HepG2 (cell line): Measurements from ENCODE around the gene GINS3. TPM values are rescaled to one million over a fixed set of nuclear protein-coding genes. Genes with fewer than 3 reads are reported as not detected.

Source experiments
- ATAC-seq: fragments of 200-7000 bp; cut with Tn5 transposase; 3 replicates; pipeline ENCODE4 v1.9.1; 2020; ENCODE audit warnings: mild to moderate bottlenecking, moderate library complexity
- BruUV-seq: library from RNA; stranded (reverse); fragments of 400-500 nt; replicated peaks from 2 replicates; lab custom pipeline; 2021; lab: Mats Ljungman, UMichigan
- CTCF ChIA-PET: fragments of 300-600 bp; formaldehyde crosslinking; extraction: SDS; loops from one replicate; lab custom pipeline; 2021; ENCODE audit warnings: low total read pairs, inconsistent platforms, low intra/inter-chr PET ratio; lab: Yijun Ruan, JAX
- POLR2A ChIA-PET: fragments of 350-600 bp; sonication (Branson Sonifier 250); formaldehyde crosslinking; loops from one replicate; lab custom pipeline; 2020; ENCODE audit warnings: antibody characterized with exemption, inconsistent platforms; lab: Yijun Ruan, JAX
- DNase-seq: peaks from one replicate; pipeline ENCODE4 v3.0.0-alpha.2; 2015; ENCODE audit warnings: low spot score
- FAIRE-seq: peaks from 3 replicates; lab custom pipeline; 2011; peaks lifted over from hg19 to GRCh38; lab: Jason Lieb, UNC
- H2AFZ ChIP-seq: one replicate; pipeline ENCODE4 v1.6.1; 2011; ENCODE audit warnings: low read length, inconsistent platforms
- H3K27ac ChIP-seq: fragments of 300-600 bp; 3 replicates; pipeline ENCODE4 v1.8.0; 2011; ENCODE audit warnings: mixed run types, mild to moderate bottlenecking, mixed read lengths, low read length, inconsistent platforms; ENCODE audit not compliant: insufficient read depth; ENCODE audit errors: extremely low read length
- H3K27me3 ChIP-seq, 2 experiments: fragments of 200-600 bp in 1 of 2; 2 replicates in 1 of 2; 3 replicates in 1 of 2; pipeline versions ENCODE4 v1.6.0 to v1.8.0; 2011; ENCODE audit warnings: low read length in 2 of 2, mild to moderate bottlenecking in 2 of 2, moderate library complexity in 2 of 2, inconsistent platforms in 1 of 2; ENCODE audit not compliant: insufficient read depth in 2 of 2, control insufficient read depth in 1 of 2
- H3K36me3 ChIP-seq, 2 experiments: fragments of 200-600 bp in 1 of 2; replicated peaks in 1 of 2; 2 replicates in 1 of 2; 3 replicates in 1 of 2; pipeline versions ENCODE4 v1.5.1 to v1.8.0; 2011; ENCODE audit warnings: low read length in 2 of 2, inconsistent platforms in 1 of 2; ENCODE audit not compliant: insufficient read depth in 2 of 2, control insufficient read depth in 1 of 2
- H3K4me1 ChIP-seq: 2 replicates; pipeline ENCODE4 v1.5.1; 2012; ENCODE audit warnings: low read length, inconsistent platforms; ENCODE audit not compliant: insufficient read depth
- H3K4me2 ChIP-seq: 2 replicates; pipeline ENCODE4 v1.6.0; 2011; ENCODE audit warnings: low read depth, low read length, inconsistent platforms
- H3K4me3 ChIP-seq, 3 experiments: fragments of 200-600 bp in 1 of 3; sonication (generic), shearing (Covaris generic) in 1 of 3; replicated peaks in 1 of 3; 2 replicates each; pipeline ENCODE4 v1.5.1; 2011 to 2016; ENCODE audit warnings: low read length in 3 of 3, inconsistent platforms in 2 of 3, low read depth in 2 of 3, mild to moderate bottlenecking in 2 of 3, control low read depth in 1 of 3, mixed read lengths in 1 of 3; ENCODE audit not compliant: insufficient read depth in 1 of 3
- H3K79me2 ChIP-seq: one replicate; pipeline ENCODE4 v1.6.1; 2011; ENCODE audit warnings: low read length, inconsistent platforms; ENCODE audit not compliant: insufficient read depth
- H3K9ac ChIP-seq: 2 replicates; pipeline ENCODE4 v1.6.0; 2011; ENCODE audit warnings: mild to moderate bottlenecking, low read depth, low read length, inconsistent platforms; ENCODE audit not compliant: insufficient read depth
- H3K9me3 ChIP-seq: 2 replicates; pipeline ENCODE4 v1.5.1; 2012; ENCODE audit warnings: mild to moderate bottlenecking, low read length
- H4K20me1 ChIP-seq: 2 replicates; pipeline ENCODE4 v1.6.0; 2011; ENCODE audit warnings: inconsistent platforms, mild to moderate bottlenecking, low read length, moderate library complexity; ENCODE audit not compliant: insufficient read depth
- ATF7 ChIP-seq, 2 experiments: fragments of 450-650 bp in 1 of 2; sonication (generic) in 1 of 2; formaldehyde crosslinking in 1 of 2; IDR thresholded peaks; 2 replicates each; pipeline versions ENCODE4 v1.4.0 to v1.6.1; 2016 to 2020; ENCODE audit warnings: antibody characterized with exemption in 1 of 2, mild to moderate bottlenecking in 1 of 2, missing genetic modification reagents in 1 of 2
- DZIP1 ChIP-seq: sonication (generic); formaldehyde crosslinking; IDR thresholded peaks from 2 replicates; pipeline ENCODE4 v1.5.0; 2020; ENCODE audit warnings: mild to moderate bottlenecking, missing genetic modification reagents
- FLYWCH1 ChIP-seq: sonication (generic); formaldehyde crosslinking; IDR thresholded peaks from 2 replicates; pipeline ENCODE4 v1.8.1; 2023; ENCODE audit warnings: mild to moderate bottlenecking, missing genetic modification reagents
- IKZF5 ChIP-seq: IDR thresholded peaks from 2 replicates; pipeline ENCODE4 v1.6.1; 2018; ENCODE audit warnings: missing genetic modification reagents, mild to moderate bottlenecking, missing compliant biosample characterization
- JUND ChIP-seq: sonication (generic); formaldehyde crosslinking; IDR thresholded peaks from 2 replicates; pipeline ENCODE4 v1.8.0; 2022; ENCODE audit warnings: mild to moderate bottlenecking, missing genetic modification reagents
- RAD21 ChIP-seq: fragments of 450-650 bp; formaldehyde crosslinking; IDR thresholded peaks from 2 replicates; pipeline ENCODE4 v1.5.0; 2020; ENCODE audit warnings: mild to moderate bottlenecking
- SP5 ChIP-seq: IDR thresholded peaks from 2 replicates; pipeline ENCODE4 v1.6.1; 2016; ENCODE audit warnings: low read depth, borderline replicate concordance
- SSRP1 ChIP-seq: IDR thresholded peaks from 2 replicates; pipeline ENCODE4 v1.6.1; 2016; ENCODE audit warnings: control low read depth
- ZNF24 ChIP-seq: fragments of 450-650 bp; IDR thresholded peaks from 2 replicates; pipeline ENCODE4 v1.6.1; 2017; ENCODE audit warnings: antibody characterized with exemption, mild to moderate bottlenecking
- ZNF274 ChIP-seq: sonication (generic); formaldehyde crosslinking; IDR thresholded peaks from 2 replicates; pipeline ENCODE4 v1.5.1; 2020; ENCODE audit warnings: mild to moderate bottlenecking, missing genetic modification reagents
- ZNF382 ChIP-seq: sonication (generic); formaldehyde crosslinking; IDR thresholded peaks from 2 replicates; pipeline ENCODE4 v1.5.0; 2020; ENCODE audit warnings: missing genetic modification reagents, mild to moderate bottlenecking, borderline replicate concordance
- ZNF546 ChIP-seq: sonication (generic); formaldehyde crosslinking; conservative IDR thresholded peaks from 2 replicates; pipeline ENCODE4 v1.8.1; 2023; ENCODE audit warnings: mild to moderate bottlenecking, missing genetic modification reagents
- ZNF550 ChIP-seq: sonication (generic); formaldehyde crosslinking; IDR thresholded peaks from 2 replicates; pipeline ENCODE4 v1.4.0; 2020; ENCODE audit warnings: mild to moderate bottlenecking, missing genetic modification reagents, borderline replicate concordance
- ZNF616 ChIP-seq: sonication (generic); formaldehyde crosslinking; IDR thresholded peaks from 2 replicates; pipeline ENCODE4 v1.5.0; 2020; ENCODE audit warnings: low read depth, mild to moderate bottlenecking, missing genetic modification reagents
- WGBS: methylation state at CpG from one replicate; pipeline ENCODE4 v1.1.6; 2017; ENCODE audit warnings: low lambda C conversion rate; 5-methylcytosine and 5-hydroxymethylcytosine counted together
- in situ Hi-C: cut with HindIII; loops from 2 replicates; pipeline ENCODE4 v1.10.0; 2017; ENCODE audit warnings: low pct_unique_long_range_greater_than_20kb; ENCODE audit not compliant: extremely low pct_ligation_motif_present
- intact Hi-C: fragments of 100-400 bp; cut with micrococcal nuclease; formaldehyde crosslinking; loops from one replicate; pipeline ENCODE4 v1.10.0; 2022; ENCODE audit not compliant: unreplicated experiment
- polyA plus RNA-seq, 8 experiments: library from polyadenylated mRNA; depleted of rRNA in 3 of 8; stranded (reverse) in 7 of 8; unstranded in 1 of 8; fragments of >200 nt; fragmentation: Illumina TruSeq in 4 of 8; extraction: Trizol in 4 of 8; gene quantifications; 2 replicates each; pipeline versions ENCODE4 v1.2.1 to v1.2.3, GENCODE V29; 2011 to 2016; ENCODE audit warnings: low read depth in 4 of 8, missing spikeins in 1 of 8, mixed read lengths in 1 of 8; ENCODE audit not compliant: insufficient read depth in 1 of 8
- total RNA-seq, 5 experiments: library from RNA; depleted of rRNA; stranded (reverse); fragments of >200 nt; fragmentation: Illumina TruSeq; extraction: Trizol; gene quantifications; 2 replicates each; pipeline ENCODE4 v1.2.3, GENCODE V29; 2016; ENCODE audit warnings: low read depth in 1 of 5

Gene GINS3
- total and polyA plus RNA-seq, 2 of the 13 experiments (the other 11 are each of a cell fraction or from before 2014, with no cell fraction given), result 6.5 to 19.3 TPM

GRCh38 chr16:58454178-58454577, 61.9 kb downstream of the GINS3 start:
- CTCF ChIA-PET, result no interaction called here

More at GRCh38 chr16:58454178-58454577, 61.9 kb downstream of the GINS3 start:
- no peak overlapping the region for H2AFZ ChIP-seq
- intact Hi-C loops, result no loop called here
- peaks cover 64% of the 10 kb centered on the region for H3K4me1 ChIP-seq
- TF ChIP-seq ATF7 (IDR thresholded peaks at IDR 0.05) (no peak), ATF7 (CRISPR knock-in tag; IDR thresholded peaks at IDR 0.05) (no peak), ZNF550 (no peak), ZNF546 (CRISPR knock-in tag) (no peak), SP5 (CRISPR knock-in tag) (no peak), ZNF24 (peak; percentile 32; the same call in 1 of the 2 replicates), JUND (CRISPR knock-in tag) (no peak), RAD21 (CRISPR knock-in tag) (no peak), ZNF382 (CRISPR knock-in tag) (0 out of 2 replicates have a peak, but pooled peaks have one; percentile 43), IKZF5 (CRISPR knock-in tag) (no peak), FLYWCH1 (CRISPR knock-in tag) (no peak), DZIP1 (CRISPR knock-in tag) (no peak), SSRP1 (no peak), ZNF616 (CRISPR knock-in tag) (no peak), ZNF274 (no peak)
- no peak overlapping the region for H3K4me3 ChIP-seq
- FAIRE-seq (no peak), ATAC-seq (no peak), DNase-seq (no peak)
- H3K79me2 ChIP-seq, result no peaks in the 10 kb centered on the region
- POLR2A ChIA-PET, result no interaction called here
- in situ Hi-C loops, result no loop called here
- no peaks in the 10 kb centered on the region for H4K20me1 ChIP-seq
- no peaks in the 10 kb centered on the region for H3K27me3 ChIP-seq
- no peak overlapping the region for H3K9ac ChIP-seq
- no peak overlapping the region for H3K4me2 ChIP-seq
- no peaks in the 10 kb centered on the region for H3K36me3 ChIP-seq
- WGBS, result 17% methylated on average over 2 of the region's 2 CpGs
- no peaks in the 10 kb centered on the region for H3K9me3 ChIP-seq
- no TSS peak for BruUV-seq
- H3K27ac ChIP-seq, result no peak overlapping the region
